HG03378 (cell line): ENCODE data around the gene PSMF1.

Source experiments
- ATAC-seq: cut with Tn5 transposase; IDR thresholded peaks from one replicate; pipeline ENCODE4 v1.9.1; 2021; ENCODE audit warnings: mild to moderate bottlenecking, moderate library complexity; ENCODE audit not compliant: unreplicated experiment

PSMF1 gene

DNA sequence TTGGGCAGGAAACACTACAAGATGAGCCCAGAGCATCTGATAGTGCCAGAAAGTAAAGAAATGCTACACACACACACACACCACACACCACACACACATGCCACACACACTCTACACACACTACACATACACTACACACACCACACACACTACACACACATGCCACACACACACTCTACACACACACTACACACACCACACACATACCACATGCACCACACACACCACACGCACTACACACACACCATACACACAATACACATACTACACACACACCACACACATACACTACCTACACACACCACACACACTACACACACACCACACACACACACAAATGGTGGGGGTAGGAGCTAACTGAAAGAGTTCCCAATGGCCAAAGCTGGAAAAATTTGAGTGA lies 69.9 kb downstream of the PSMF1 start:
- ATAC-seq: no peak

DNA sequence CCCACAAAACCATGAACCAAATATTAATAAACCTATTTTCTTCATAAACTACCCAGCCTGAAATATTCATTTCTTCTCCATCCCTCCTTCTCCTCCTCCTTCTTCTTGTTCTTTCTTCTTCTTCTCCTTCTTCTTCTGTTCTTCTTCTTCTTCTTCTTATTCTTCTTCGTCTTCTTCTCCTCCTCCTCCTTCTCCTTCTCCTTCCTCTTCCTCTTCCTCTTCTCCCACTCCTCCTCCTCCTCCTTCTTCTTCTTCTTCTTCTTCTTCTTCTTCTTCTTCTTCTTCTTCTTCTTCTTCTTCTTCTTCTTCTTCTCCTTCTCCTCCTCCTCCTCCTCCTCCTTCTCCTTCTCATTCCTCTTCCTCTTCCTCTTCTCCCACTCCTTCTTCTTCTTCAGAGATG lies 71.4 kb downstream of the PSMF1 start:
- ATAC-seq: no peak

DNA sequence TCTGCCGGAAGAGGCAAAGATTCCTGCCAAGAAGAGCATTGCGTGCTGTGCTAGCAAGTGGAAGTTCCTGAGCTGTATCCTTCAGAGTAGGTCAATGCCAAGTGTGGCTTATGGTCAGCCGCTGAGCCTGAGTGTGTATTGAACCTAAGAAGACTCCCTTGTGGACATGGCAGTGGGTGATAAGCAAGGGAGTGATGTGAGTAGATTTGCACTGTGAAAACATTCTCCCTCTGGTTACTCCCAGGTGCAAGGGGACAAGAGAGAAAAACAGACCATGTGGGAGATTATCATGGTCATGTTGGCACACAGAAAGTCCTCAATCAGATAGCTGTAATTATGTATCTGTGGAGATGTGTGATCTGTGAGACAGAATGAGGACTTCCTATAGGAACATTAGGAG lies 72.4 kb downstream of the PSMF1 start:
- ATAC-seq: no peak

DNA sequence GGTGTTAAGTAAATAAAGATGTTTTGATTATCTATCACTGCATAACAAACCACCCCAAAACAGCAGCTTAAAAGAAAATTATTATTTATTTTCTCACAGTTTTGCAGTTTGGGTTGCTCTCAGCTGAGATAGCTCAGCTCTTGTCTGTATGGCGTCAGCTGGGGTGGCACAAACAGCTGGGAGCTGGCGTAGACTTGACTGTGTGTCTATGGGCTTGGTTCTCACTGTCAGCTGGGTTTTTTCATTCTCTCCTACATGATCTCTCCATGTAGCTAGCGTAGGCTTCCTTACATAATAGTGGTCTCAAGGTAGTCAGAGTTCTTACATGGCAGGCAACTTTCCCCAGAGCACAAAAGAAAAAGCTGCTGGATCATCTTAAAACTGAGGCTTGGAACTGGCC lies 72.9 kb downstream of the PSMF1 start:
- ATAC-seq: no peak

DNA sequence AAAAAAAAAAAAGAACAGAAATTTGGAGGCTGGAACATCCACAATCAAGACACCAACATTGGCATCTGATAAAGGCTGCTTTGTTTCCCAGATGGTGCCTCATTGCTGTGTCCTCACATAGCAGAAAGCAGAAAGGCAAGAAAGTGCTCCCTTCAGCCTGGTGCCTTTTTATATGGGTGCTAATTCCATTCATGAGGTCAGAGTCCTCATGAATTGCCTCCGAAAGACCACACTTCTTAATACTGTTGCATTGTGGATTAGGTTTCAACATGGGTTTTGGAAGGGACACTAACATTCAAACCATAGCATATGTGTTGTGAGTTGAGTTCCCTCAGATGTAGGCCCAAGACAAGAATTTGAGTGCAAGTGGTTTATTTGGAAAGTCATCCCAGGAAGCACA lies 76.8 kb downstream of the PSMF1 start:
- no peak for ATAC-seq

DNA sequence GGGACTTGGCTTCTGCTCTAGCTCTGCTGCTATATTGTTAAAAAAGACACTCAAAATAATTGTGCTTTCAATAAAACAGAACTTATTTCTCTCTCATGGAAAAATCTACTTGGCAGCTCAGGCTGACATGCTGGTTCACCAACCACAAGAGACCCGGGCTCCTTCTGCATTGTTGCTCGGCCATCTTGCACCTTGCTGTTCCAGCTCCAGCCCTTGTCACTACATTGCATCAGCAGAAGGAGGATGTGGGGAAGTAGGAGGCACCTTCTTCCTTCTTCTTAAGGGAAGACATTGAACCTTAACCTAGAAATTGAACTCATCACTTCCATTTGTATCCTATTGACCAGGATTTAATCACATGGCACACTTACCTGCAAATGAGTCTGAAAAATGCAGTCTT lies 78.2 kb downstream of the PSMF1 start:
- ATAC-seq: no peak

- no peak for ATAC-seq
These were observed 79.4 kb downstream of the PSMF1 start for GRCh38 chr20:1197801-1198200.

GRCh38 chr20:1198751-1199150 lies 80.3 kb downstream of the PSMF1 start:
- ATAC-seq: no peak

- no peak for ATAC-seq
These were observed 80.9 kb downstream of the PSMF1 start for GRCh38 chr20:1199212-1199873.

- ATAC-seq: no peak
These were observed 81.6 kb downstream of the PSMF1 start for GRCh38 chr20:1199964-1200363.

DNA sequence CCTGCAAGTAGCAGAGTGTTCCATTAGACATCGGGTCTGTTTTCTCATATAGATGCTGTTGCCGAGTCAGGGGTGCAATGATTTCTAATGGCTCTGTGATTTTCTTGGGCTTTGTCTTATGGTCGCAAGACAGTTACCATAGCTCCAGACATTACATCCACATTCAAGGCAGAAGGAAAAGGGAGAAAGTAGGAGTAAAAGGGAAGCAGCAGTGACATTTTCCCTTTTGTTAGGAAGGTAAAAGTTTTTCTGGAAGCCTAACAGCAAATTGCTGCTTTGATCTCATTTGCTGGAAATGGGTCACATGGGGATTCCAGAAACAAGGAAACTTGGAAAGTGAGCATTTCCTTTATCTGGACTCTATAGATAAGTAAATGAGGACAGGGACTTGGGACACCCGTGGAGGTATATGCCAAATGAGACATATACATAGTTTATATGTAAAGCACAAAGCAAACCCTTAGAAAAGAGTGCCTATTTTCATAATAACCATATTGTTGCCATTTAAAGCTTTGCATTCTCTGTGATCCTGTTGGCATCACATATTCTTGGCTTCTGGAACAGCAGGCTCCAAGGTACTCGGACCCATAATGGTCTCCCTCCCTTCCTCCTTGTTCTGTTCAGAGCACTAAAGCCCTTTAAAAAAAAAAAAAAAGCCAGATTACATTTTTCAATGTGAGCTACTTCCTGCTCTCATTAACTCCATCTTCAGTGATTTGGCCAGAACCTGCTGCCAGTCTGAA lies 84.5 kb downstream of the PSMF1 start, which contains the start of gene C20orf202:
Gene C20orf202 (plus strand): TSS at position 693 of the 743 bp plus-strand sequence. CDS start 132 bp downstream, outside the sequence.
- ATAC-seq: no peak

- no peak for ATAC-seq
These were observed 85.2 kb downstream of the PSMF1 start for GRCh38 chr20:1203630-1204029.

DNA sequence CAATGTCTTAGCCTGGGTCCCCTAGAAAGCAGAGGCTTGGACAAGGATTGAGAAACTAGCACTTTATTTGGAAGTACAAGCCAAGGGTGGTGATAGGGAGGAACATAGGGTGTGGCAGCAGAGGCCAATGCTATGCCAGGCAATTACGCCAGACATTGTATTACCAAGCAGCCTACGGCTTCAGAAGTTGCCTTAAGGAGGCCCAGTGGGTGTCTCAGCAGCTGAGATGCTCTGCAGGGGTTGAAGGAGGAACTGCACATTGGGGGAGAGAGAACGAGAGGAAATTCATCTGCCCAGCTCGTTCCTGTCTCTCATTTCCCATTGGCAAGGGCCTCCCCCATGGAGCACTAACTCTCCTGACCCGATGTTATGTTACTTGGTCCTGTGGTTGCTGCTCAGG lies 85.7 kb downstream of the PSMF1 start:
- no peak for ATAC-seq

DNA sequence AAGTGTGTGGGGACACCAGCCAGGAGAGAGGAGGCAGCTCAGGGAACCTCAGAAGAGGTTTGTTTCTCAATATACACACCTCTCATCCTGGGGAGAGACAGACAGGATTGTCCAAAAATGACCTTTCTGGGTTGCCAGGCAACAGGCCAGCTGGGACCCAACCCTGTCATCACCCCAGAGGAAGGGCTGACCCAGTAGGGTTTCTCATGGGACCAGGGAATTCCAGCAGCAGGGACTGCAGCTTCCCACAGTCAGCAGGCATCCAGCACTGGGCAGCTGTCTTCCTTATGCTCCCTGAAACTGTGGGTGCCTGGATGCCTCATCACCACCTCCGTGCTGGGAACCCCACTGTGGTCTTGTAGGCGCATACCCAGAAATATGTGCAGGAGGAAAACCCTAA lies 86.2 kb downstream of the PSMF1 start:
- no peak for ATAC-seq

- ATAC-seq: no peak
These were observed 87.4 kb downstream of the PSMF1 start for GRCh38 chr20:1205802-1206201.

DNA sequence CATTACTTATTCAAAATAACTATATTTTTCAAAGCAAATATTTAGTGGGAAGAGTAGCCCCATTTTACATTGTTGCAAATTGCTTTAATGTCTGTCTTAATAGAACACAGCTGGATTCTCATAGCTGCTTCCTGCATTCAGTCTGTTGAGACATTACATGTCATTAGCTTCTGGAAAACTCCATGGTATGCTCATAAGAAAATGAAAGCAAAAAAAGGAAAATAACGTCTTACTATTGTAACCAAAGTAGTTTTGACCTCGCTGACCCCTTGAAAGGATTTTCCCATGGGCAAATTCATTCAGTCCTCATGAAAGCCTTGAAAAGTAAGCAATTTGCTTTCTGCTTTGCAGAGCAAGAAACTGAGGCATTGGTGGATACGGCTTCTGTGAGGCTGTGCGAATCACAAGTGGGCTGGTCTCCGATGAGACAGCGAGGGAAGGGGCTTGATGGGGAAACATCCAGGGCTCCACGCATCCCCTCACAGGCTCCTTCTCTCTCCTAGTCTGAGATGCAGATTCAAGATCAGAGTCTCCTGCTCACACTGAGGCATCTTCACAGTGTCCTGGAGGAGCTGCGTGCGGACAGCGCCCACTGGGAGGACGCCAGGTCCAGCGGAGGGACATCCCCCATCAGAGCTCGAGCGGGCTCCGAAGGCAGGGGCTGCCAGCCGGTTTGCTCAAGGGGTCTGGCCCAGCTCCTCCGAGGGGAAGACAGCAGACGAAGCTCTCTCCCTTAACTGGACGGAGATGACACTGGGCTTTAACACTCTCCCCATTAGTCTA lies 88.2 kb downstream of the PSMF1 start:
- no peak for ATAC-seq

GRCh38 chr20:1207293-1207878 lies 89.0 kb downstream of the PSMF1 start:
- no peak for ATAC-seq

GRCh38 chr20:1209447-1210387 lies 91.3 kb downstream of the PSMF1 start:
- no peak for ATAC-seq

- ATAC-seq: no peak
These were observed 92.1 kb downstream of the PSMF1 start for GRCh38 chr20:1210501-1210900.

- ATAC-seq: no peak
These were observed 93.6 kb downstream of the PSMF1 start for GRCh38 chr20:1212023-1212422.
